HG03135 (cell line): Measurements from ENCODE around the gene TM4SF18.
"Not testable (repeated sequence)": the region's sequence is repeated elsewhere in the genome, so short reads cannot be mapped to it uniquely, and the experiment has no call there.

Source experiments
- ATAC-seq: cut with Tn5 transposase; IDR thresholded peaks from one replicate; pipeline ENCODE4 v1.9.1; 2021; ENCODE audit warnings: mild to moderate bottlenecking, moderate library complexity; ENCODE audit not compliant: unreplicated experiment

Gene TM4SF18, protein sequence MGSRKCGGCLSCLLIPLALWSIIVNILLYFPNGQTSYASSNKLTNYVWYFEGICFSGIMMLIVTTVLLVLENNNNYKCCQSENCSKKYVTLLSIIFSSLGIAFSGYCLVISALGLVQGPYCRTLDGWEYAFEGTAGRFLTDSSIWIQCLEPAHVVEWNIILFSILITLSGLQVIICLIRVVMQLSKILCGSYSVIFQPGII

DNA sequence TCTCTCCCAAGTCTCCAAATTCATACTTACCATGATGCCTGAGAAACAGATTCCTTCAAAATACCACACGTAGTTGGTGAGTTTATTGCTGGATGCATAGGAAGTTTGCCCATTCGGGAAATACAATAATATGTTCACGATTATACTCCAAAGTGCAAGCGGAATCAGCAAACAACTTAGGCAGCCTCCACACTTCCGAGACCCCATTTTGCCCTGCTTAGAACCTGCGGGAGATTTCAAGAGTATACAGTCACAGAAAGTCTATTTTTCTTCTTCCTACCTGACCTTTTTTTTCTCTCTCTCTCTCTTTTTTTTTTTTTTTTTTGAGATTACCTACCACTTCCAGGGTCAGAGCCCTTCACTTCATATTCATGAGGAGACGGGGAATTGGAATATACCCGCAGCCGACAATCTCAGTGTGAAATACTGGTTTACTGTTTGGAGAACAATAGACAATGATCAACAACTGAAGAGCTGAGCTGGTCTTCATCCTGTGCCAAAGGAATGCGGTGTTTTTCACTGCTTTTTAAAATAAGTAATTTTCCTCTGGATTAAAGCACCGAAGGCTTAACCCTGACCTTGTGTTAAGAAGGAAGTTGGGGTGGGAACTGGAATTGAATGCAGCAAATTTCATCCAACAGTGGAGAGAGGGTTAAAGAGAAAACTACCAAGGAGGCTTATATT lies at the start of gene TM4SF18:
Gene TM4SF18 (minus strand): TSS at position 461 of the 684 bp plus-strand sequence. CDS start 254 bp downstream, at position 207.
- no peak for ATAC-seq

DNA sequence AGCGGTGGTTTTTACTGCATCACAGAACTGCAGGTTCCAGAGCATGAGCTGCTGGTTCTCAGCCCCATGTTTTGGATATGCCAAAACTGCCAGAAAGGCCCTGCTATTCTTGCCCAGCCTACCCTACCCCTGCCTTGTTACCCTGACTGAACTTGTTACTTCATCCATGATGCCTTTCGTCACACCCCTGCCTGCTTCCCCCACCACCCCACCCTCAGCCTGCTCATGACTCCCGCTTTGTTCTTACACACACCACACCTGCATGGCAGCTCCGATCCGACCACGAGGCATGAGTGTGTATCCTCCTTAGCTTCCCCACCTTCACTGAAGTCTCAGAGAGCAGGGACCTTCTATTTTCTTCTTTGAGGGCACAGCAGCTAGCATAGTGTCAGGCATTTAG lies 49.1 kb upstream of the TM4SF18 start:
- no peak for ATAC-seq

DNA sequence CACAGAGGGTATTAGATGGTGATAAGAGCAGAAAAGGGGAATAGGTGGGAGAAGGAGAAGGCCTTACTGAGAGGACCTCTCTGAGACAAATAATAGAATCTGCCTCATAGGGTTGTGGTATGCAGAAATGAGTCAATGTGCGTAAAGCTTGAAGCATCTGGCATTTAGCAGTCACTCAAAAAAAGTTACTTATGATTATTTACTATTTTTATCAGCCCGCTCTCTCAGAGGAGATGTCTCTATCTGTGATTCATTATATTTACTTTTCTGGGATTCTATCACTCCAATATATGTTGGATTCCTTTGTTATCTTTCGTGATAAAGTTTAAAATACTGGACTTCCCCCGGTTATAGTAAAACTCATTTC lies 48.6 kb upstream of the TM4SF18 start:
- no peak for ATAC-seq

DNA sequence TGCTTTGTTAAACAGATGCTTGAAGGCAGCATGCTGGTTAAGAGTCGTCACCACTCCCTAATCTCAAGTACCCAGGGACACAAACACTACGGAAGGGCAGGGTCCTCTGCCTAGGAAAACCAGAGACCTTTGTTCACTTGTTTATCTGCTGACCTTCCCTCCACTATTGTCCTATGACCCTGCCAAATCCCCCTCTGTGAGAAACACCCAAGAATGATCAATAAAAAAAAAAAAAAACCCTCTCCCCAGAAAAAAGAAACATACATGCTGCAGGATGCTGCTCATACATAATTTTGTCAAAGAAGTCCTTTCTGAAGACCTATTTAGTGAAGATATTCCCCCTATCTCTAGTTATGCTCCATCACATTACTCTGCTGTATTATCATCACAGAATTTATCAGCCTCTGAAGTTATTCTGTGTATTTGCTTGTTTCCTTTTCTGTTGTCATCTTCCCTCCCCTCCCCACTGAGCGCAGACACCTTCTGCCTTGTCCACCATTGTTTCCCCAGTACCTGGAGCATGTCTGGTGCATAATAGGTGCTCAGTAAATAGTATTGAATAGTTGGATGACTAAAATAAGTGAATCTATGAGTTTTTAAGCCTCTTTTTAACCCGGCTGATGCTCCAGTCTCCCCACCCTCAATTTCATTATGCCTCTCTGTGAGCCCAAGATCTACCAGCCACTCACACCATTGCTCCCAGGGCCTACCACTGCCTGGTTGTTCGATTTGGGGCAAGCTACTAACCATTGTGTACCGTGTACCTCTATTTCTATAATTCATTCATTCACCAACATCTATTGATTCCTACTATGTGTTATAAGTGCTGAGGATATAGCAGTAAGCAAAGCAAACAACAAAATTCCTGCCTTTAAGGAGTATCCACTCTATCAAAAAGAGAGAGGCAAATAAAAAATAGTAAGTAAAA lies 48.0 kb upstream of the TM4SF18 start:
- ATAC-seq = no peak

DNA sequence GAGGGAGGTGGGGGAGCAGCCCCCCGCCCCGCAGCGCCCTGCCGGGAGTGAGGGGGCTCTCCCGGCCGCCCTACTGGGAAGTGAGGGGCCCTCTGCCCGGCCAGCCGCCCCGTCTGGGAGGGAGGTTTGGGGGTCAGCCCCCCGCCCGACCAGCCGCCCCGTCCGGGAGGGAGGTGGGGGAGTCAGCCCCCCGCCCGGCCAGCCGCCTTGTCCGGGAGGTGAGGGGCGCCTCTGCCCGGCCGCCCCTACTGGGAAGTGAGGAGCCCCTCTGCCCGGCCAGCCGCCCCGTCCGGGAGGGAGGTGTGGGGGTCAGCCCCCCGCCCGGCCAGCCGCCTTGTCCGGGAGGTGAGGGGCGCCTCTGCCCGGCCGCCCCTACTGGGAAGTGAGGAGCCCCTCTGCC lies 46.8 kb upstream of the TM4SF18 start:
- not testable (repeated sequence) for ATAC-seq

DNA sequence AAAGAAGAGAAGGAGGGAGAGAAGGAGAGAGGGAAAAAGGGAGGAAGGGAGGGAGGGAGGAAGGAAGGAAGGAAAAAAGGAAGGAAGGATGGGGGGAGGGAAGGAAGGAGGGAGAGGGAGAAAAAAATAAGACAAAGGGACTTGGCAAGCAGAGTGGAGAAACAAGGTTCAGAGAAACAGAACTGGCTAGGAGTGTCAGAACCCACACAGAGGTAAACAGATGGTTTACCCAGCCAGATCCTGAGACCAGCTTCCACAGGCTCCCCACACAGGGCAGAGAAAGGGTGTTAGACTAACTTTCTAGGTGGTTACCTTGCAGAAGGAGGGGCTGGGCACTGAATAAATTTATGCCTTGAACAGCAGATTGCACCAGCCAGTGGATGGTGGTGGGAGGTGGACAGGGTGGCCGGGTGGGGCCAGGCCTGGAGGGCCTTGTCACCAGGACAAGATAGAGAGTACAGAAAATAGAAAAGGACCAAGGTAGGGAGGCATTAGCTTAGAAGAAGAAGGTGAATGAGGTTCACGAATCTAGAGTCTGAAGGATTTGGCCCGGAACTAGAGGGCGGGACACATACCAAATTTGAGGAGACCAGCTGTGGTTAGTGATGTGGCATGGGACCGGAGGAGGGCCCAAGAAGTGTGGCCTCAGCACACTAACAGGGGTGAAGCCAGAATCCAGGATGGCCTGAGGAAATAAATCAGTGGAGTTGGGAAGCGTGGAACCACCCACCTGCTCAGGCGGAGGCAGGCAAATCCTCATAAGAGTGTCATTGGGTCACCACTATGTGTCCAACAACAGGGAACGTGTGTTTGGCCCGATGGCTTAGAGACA lies 45.3 kb upstream of the TM4SF18 start:
- no peak for ATAC-seq

DNA sequence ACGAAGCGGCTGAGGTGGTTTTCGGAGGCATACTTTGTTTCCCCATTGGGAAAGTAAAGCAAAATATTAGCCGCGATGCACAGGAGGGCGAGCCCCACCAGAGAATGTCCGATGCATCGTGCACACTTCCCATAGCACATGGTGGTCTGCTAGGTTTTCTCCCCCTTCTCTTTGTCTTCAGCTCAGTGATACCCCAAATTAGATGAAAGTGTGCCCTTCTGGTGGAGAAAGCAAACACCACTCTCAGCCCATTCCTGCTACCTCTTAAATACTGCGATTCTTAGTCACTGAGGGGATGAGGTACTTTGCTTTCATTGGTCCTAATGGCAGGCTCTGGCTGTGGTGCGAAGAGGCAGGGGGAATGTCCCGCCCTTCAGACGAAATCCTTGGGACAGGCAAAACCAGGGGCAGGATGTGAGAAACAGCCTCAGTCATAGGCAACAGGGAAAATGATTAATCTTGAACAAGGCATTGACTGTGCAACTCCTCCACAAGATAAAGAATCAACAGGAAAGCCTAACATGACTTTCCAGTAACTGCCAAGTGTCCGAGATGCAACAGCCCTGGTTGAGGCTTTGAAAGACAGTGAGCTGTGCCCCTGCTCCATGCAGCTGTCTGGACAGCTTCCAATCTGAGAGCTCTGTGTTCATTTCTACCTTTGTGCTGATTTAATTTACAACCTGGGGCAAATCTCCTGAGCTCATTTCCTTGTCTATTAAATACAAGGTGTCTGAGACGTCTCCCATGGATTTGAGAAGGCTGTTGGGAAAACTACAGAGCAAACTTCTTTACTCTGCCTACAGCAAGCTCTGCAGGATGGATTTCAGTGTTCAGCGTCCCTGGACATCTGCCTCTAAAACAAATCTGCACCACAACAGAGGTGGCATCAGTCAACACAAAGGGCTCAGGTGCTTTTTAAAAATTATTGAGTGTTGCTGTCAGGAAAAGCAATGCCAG lies 44.2 kb upstream of the TM4SF18 start, which contains the start of gene TM4SF1:
Gene TM4SF1 (minus strand): TSS at position 242 of the 957 bp plus-strand sequence. CDS start 102 bp downstream, at position 140.
- ATAC-seq = no peak

DNA sequence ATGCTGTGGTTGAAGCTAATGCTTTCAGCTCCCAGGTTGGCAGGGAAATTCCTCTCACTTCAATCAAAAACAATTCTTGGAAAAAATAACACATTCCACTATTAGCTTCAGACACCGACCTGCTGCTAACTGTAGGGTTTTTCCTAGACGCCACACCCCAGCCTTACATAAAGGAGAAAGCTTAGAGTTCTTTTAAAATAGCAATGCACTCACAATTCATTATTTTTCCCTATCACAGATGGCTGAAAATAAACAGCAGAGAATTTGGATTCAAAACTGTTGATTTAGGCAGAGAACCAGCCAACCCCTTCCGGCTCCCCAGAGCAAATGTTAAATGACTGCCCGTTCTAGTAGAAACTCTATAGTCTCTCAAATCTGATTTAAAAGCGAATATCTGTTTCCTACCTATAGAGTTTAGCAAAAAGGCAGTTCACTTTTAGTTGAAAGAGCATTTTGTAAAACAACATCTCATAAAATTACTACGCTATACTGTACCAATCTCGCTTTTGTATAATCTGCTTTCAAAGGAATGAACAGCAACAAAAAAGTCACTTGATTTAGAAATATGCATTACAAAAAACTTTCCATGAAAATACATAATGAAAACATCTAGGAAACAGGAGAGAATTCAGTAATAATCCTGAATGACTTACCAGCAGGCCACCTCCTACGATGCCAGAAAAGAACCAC lies 43.4 kb upstream of the TM4SF18 start:
- ATAC-seq = no peak

DNA sequence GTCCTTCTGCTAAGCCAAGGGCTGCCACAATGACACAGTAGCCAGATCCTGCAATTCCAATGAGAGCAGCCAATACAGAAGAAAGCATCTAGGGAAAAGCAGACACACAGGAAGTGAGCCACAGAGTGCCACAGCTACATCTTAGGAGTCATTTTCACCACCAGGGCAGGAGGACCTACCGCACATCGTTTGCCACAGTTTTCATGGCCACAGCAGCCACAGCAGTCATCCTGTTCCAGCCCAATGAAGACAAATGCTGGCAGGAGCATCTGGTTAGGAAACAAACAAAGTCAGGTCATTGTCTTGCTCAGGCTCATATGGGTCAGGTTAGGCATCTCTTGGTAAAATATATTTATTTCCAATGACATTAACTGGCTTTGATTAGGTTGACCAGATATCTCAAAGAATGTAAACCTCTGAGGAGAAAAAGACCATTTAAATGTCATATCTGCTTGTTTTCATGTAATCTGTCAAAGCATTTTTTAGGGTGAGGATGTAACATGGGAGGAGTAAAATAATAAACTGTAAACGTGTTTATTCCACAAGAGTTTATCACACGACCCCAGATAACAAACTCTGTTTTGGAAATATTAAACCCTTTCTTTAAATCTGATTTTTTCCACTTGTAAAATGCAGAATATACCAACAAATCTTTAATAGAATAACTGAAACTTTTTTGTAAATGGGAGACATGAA lies 42.2 kb upstream of the TM4SF18 start:
- ATAC-seq = no peak

DNA sequence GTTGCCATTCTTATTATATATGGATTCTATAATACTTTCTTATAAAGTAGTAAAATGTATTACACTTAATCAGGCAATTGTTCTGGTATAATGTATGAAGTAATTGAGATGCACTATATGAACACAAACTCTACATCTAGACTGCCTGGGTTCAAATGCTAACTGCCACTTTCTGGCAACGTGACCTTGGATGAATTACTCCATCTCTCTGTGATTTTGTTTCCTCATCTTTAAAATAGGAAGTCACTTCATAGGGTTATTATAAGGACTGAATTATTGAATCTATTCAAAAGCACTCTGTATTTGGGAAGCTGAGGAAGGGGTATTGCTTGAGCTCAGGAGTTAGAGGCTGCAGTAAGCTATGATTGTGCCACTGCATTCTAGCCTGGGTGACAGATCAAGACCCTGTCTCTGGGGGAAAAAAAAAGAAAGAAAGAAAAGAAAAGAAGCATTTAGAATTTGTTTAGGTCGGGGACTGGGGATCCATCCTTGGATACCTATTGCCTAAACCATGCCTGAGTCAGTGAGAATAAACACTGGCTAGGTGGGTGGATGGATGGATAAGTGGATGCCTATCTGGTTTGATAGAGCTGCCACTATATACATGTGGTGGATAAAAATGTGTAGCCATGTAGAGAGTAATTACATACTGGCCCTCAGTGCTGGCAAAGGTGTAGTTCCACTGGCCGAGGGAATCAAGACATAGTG lies 41.5 kb upstream of the TM4SF18 start:
- ATAC-seq = no peak

DNA sequence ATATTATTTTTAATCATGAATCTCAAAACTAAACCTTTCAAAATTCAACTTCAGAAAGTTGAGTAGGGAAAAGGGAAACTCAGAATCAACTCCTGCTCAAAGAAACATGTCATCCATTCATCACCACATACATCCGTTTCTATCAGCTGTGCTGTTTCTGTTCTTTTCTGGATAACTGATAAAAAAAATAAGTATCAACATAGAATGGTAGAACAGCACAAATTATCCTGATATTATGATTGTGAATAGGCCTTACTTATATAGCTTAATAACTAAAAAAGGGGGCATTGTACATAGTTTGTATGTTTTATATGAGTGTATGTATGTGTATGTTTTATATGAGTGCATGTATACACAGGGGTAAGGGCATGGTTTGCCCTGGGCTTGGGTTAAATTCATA lies 41.0 kb upstream of the TM4SF18 start:
- ATAC-seq = no peak

DNA sequence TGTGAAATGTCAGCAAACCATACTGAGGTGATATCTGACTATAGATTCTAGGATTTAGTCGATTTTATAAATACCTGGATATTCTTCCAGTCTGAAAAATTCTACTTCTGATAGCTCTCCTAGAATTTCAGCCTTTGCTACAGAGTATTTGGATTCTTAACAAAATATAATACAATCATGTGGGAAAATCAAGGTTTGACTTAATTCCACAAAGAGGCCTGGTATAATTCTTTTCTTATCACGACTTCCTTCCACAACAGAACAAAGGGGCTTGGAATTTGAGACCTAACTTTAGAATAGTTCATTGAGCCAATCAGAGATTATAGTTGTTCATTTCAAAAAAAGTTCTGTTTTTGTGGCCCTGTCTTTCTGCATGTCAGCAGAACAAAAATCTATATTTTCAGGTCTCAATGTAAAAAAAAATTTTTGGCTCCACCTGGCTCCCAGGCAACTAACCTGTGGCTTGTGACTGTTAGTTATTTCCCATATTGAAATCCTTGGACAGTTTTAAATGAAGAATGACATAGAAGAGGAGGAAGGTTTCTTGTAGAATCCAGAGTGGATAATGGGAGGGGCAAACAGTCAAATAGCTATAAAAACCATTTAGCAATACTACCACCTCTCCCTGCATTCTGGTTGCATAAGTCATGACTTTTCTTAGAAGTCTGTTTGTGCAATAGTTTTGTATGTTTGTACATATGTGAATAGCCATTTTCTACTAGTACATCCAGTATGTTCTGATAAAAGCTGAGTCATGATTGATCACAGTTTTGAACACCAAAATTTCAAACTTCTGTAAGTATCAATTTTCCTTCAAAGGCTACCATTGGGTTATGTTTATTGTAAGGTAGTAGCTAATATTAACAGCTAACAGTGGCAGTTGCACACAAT lies 40.0 kb upstream of the TM4SF18 start:
- ATAC-seq = no peak

DNA sequence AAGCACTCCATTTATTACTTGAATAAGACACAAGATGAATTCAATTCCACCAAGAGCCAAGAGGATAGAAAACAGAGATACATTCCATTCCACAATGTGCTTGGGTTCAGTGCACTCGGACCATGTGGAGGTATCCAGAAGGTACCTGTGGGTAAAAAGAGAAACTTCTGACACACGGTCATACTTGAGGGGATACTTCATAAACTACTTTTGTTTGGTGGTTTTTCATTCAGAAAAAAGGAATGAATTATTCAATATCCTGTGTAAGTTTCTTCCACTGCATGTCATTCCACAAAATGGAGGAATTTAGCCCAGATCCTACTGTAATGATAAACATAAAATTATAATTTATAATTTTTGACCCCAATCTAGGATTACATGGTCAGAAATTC lies 38.3 kb upstream of the TM4SF18 start:
- ATAC-seq = no peak

DNA sequence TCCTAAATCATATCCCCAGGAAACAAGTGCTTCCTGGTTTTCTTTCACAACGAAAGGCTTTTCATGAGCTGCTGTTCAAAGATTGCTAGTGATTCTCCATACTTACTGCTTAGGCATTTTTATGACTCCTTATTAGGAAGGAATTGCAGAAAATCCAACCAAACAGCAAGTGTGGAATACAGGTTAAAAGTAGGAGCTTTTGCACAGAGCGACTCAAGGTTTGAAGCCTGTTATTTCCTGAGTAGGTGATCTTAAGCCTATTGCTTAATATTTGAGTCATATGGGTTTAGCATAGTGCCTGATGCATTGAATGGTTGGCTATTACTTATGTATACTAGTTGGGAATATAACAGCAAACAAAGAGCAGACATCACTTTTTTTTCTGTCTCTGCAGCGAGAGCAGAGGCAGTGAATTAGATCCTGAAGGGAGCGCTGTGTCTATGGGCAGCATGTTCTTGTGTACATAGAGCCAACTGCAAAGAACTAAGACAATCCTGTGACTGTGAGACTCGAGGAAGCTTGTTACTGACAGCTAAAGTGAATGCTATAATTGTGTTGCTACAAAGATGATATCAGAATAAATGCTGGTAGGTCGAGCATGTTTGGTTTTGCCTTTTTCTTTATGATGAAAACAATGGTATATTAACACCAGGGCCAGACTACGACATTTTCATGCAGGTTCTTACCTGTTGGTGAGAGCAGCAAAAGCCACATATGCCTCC lies 37.7 kb upstream of the TM4SF18 start:
- ATAC-seq = no peak

DNA sequence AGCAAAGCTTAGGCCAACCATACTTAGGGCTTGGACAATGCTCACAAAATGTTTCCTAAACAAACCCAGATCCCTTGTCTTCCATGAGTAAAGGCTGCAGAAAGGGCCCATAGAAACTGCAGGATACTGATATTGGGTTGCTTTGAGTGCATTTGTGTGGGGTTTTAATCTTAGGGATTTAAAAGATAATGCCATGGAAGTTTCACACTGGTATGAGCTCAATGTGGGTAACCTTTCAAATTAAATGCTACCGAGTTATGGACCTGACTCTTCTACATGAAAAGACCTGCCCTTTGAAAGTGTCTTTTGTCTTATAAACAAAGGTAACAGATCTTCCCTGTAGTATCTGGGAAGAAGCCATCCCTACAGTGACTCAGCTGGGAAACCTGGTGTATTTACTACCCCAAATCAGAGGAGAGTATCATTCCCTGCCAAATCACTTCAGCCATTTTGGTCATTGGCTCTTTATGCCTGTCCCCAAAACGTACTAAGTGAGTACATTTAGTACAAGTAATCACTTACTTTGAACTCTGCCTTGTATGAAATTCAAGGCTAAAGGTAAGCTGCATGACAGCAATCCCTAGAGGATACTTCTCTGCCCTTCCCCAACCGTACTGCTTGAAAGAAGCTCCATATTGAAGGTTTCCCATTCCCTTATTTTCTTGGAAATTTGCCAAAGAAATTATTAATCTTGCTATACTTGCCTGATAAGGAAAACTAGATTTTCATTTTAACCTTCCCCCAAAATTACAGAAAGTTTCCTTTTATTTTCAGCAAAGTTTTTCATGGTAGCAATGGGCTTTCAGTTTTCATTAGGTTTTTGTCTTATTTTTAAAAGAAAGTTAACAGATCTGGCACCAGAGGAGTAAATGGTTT lies 36.8 kb upstream of the TM4SF18 start:
- no peak for ATAC-seq
